ENCODE measurements around the gene JAK1. TPM values are rescaled to one million over a fixed set of nuclear protein-coding genes. Genes with fewer than 3 reads are reported as not detected.

The JAK1 gene
- total and polyA plus RNA-seq, 7 donors, result 33.7 to 137 (median 101) TPM

- no peak for TF ChIP-seq CTCF (IDR thresholded peaks at IDR 0.05)
- Histone ChIP-seq H3K27me3 (ENCODE audit: insufficient read depth in 3 of 3, low read length in 2 of 3) (no peaks in the 10 kb centered on the region), H3K4me3 (no peak overlapping the region), H3K27ac (no peak overlapping the region), H3K9me3 (no peaks in the 10 kb centered on the region), H3K36me3 (ENCODE audit: insufficient read depth in 1 of 2, low read depth in 1 of 2) (no peaks in the 10 kb centered on the region), H3K4me1 (no peaks in the 10 kb centered on the region)
- no peak for ATAC-seq
- intact Hi-C loops (cut with DNase I), result no loop called here
- no peak for DNase-seq
- WGBS, 3 donors, result 72 to 89% (median 76%) methylated on average over 1 of the region's 1 CpG
Measured at GRCh38 chr1:65009176-65009575, 42.8 kb upstream of the JAK1 start.

GRCh38 chr1:65006806-65007205 is 40.5 kb upstream of the JAK1 start:
- H3K4me1 ChIP-seq, result peaks cover 9% of the 10 kb centered on the region
- H3K27me3 ChIP-seq (ENCODE audit: insufficient read depth in 3 of 3, low read length in 2 of 3), result no peaks in the 10 kb centered on the region
- no peak for TF ChIP-seq CTCF (IDR thresholded peaks at IDR 0.05)
- intact Hi-C loops (cut with DNase I), result no loop called here
- H3K4me3 ChIP-seq, result no peak overlapping the region
- H3K36me3 ChIP-seq (ENCODE audit: insufficient read depth in 1 of 2, low read depth in 1 of 2), result no peaks in the 10 kb centered on the region
- 94 to 99% (median 96%) methylated on average over 2 of the region's 2 CpGs for WGBS, 3 donors
- no peaks in the 10 kb centered on the region for H3K9me3 ChIP-seq
- DNase-seq, result no peak
- H3K27ac ChIP-seq, result no peak overlapping the region
- ATAC-seq, result no peak

GRCh38 chr1:65003316-65003664 is 36.9 kb upstream of the JAK1 start:
- peak in 1 of 4 donors; percentile 1 for ATAC-seq
- WGBS, 3 donors, result 13 to 27% (median 18%) methylated on average over 11 of the region's 11 CpGs
- Histone ChIP-seq H3K27ac (peak overlapping the region; percentile 99), H3K9me3 (peaks cover 2% of the 10 kb centered on the region), H3K36me3 (ENCODE audit: insufficient read depth in 1 of 2, low read depth in 1 of 2) (no peaks in the 10 kb centered on the region), H3K4me3 (peak overlapping the region; percentile 84), H3K27me3 (ENCODE audit: insufficient read depth in 3 of 3, low read length in 2 of 3) (no peaks in the 10 kb centered on the region), H3K4me1 (peaks cover 11% of the 10 kb centered on the region)
- intact Hi-C loops (cut with DNase I), result loop anchor here in 1 of 2 donors (2.0 to 5.0 kb wide), 2 partner anchors 36 to 64 kb away; partner anchors contain the start of gene JAK1
- no peak for DNase-seq
- no peak for TF ChIP-seq CTCF (IDR thresholded peaks at IDR 0.05)

- Histone ChIP-seq H3K4me1 (peaks cover 11% of the 10 kb centered on the region), H3K36me3 (ENCODE audit: insufficient read depth in 1 of 2, low read depth in 1 of 2) (no peaks in the 10 kb centered on the region), H3K4me3 (peak overlapping the region; percentile 84), H3K27ac (peak overlapping the region; percentile 99), H3K27me3 (ENCODE audit: insufficient read depth in 3 of 3, low read length in 2 of 3) (no peaks in the 10 kb centered on the region), H3K9me3 (peaks cover 6% of the 10 kb centered on the region)
- 1 to 2% (median 2%) methylated on average over 61 to 72 of the region's 72 CpGs for WGBS, 3 donors
- DNase-seq (peak; percentile 91 to 95), ATAC-seq (peak; percentile 95 to 97 (median 96))
- TF ChIP-seq CTCF (IDR thresholded peaks at IDR 0.05), result no peak
- intact Hi-C loops (cut with DNase I), result loop anchor here in 1 of 2 donors (2.0 to 5.0 kb wide), 2 partner anchors 35 to 64 kb away; partner anchors contain the start of gene JAK1
Measured at GRCh38 chr1:65002508-65003315, 36.4 kb upstream of the JAK1 start.

Data from psoas muscle (tissue), 8 donors.